Activated naive CD4-positive, alpha-beta T cell treated with anti-CD3 and anti-CD28 coated beads for 36 hours (primary cell): ENCODE data around the gene FGGY. TPM values are rescaled to one million over a fixed set of nuclear protein-coding genes. Genes with fewer than 3 reads are reported as not detected.

ENCODE experiments used
- CTCF ChIA-PET: fragments of 350-600 bp; sonication (Branson Sonifier 250); formaldehyde crosslinking; loops from one replicate; lab custom pipeline; 2021; ENCODE audit warnings: antibody characterized with exemption; lab: Charles Lee
- DNase-seq: peaks from one replicate; pipeline ENCODE4 v3.0.0-alpha.2; 2020
- H3K27ac Mint-ChIP-seq: one replicate; pipeline ENCODE4 v1.8.0; 2021; ENCODE audit warnings: mild to moderate bottlenecking, mixed read lengths
- H3K27me3 Mint-ChIP-seq: one replicate; pipeline ENCODE4 v1.8.0; 2021; ENCODE audit warnings: low read depth, mixed read lengths
- H3K36me3 Mint-ChIP-seq: one replicate; pipeline ENCODE4 v1.8.0; 2021; ENCODE audit warnings: low read depth, mixed read lengths
- H3K4me1 Mint-ChIP-seq: one replicate; pipeline ENCODE4 v1.8.0; 2021; ENCODE audit warnings: low read depth, mixed read lengths
- H3K4me3 Mint-ChIP-seq: one replicate; pipeline ENCODE4 v1.8.0; 2021; ENCODE audit warnings: mild to moderate bottlenecking, moderate library complexity, mixed read lengths
- H3K9me3 Mint-ChIP-seq: one replicate; pipeline ENCODE4 v1.8.0; 2021; ENCODE audit warnings: mixed read lengths
- intact Hi-C: fragments of 100-400 bp; cut with micrococcal nuclease; formaldehyde crosslinking; loops from one replicate; pipeline ENCODE4 v1.15.1; 2023
- total RNA-seq, 2 experiments: library from RNA; stranded (reverse); gene quantifications; one replicate each; pipeline ENCODE4 v1.2.3, GENCODE V29; 2021

FGGY gene
- total RNA-seq, 2 experiments from 2014 or later = 9.8 to 10.9 TPM

DNA sequence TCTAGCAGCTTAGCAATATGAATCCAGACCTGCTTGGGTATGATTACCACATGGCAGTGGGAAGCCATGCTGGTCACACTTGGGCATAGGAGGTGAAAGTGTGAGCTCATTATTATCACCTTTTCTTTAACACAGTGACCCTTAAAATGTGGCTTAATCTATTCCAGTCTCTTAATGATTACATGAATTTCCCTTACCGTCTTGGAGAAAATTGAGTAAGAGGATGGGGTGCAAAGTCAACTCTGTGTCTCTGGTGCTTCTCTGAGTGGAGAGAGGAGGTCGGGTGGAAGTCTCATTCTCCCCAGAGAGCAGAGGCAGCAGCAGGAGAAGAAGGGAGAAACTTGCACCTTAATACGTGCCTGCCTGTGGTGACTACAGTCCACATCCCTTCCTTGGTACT lies 91.3 kb downstream of the FGGY start:
- H3K36me3 Mint-ChIP-seq = no peaks in the 10 kb centered on the region
- CTCF ChIA-PET = no interaction called here
- H3K27ac Mint-ChIP-seq = no peak overlapping the region
- no peaks in the 10 kb centered on the region for H3K9me3 Mint-ChIP-seq
- peaks cover 10% of the 10 kb centered on the region for H3K4me1 Mint-ChIP-seq
- no peaks in the 10 kb centered on the region for H3K27me3 Mint-ChIP-seq
- DNase-seq = no peak
- H3K4me3 Mint-ChIP-seq = no peak overlapping the region
- intact Hi-C loops = no loop called here

DNA sequence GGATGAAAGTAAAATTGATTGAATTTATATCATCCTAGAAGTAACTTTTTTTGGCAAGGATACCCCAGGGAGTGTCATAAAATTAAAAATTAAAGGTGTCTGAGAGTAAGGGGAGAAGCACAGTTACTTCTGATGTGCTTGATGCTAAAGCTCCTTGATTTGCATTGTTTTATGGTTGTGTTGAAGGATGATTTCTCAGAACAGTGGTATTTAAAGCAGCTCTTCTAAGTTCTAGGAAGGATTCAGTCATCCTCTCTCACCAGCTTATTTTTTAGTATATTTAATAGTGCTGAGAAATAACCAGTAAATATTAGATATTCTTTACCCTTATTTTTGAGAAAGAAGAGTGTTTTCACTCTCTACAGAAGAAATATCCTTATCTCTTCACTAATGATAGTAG lies 93.0 kb downstream of the FGGY start:
- intact Hi-C loops = no loop called here

DNA sequence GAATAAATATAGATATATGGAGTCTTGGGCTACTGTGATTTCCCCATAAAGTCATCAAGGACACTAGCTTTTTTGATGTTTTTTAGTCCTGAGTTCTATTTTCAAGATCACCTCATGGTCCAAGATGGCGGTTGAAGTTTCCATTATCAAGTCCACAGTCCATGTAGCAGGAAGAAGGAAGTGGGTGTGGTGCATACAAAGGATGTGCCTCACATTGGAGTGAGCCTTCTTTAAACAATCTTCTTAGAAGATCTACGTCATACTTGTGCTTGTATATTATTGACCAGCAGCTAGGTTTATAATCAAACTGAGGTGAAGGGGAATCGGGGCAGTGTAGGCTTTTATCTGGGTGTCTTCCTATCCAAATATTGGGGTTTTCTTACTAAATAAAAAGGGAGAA lies 93.4 kb downstream of the FGGY start:
- H3K4me3 Mint-ChIP-seq = no peak overlapping the region
- CTCF ChIA-PET = no interaction called here
- no peak for DNase-seq
- H3K27me3 Mint-ChIP-seq = no peaks in the 10 kb centered on the region
- no peaks in the 10 kb centered on the region for H3K9me3 Mint-ChIP-seq
- H3K36me3 Mint-ChIP-seq = no peaks in the 10 kb centered on the region
- H3K27ac Mint-ChIP-seq = no peak overlapping the region
- intact Hi-C loops = no loop called here
- peaks cover 10% of the 10 kb centered on the region for H3K4me1 Mint-ChIP-seq

More for the DNA sequence above, 93.0 kb downstream of the FGGY start:
- H3K27ac Mint-ChIP-seq = no peak overlapping the region
- CTCF ChIA-PET = no interaction called here
- no peaks in the 10 kb centered on the region for H3K27me3 Mint-ChIP-seq
- no peak overlapping the region for H3K4me3 Mint-ChIP-seq
- no peaks in the 10 kb centered on the region for H3K36me3 Mint-ChIP-seq
- peaks cover 10% of the 10 kb centered on the region for H3K4me1 Mint-ChIP-seq
- H3K9me3 Mint-ChIP-seq = no peaks in the 10 kb centered on the region
- no peak for DNase-seq

DNA sequence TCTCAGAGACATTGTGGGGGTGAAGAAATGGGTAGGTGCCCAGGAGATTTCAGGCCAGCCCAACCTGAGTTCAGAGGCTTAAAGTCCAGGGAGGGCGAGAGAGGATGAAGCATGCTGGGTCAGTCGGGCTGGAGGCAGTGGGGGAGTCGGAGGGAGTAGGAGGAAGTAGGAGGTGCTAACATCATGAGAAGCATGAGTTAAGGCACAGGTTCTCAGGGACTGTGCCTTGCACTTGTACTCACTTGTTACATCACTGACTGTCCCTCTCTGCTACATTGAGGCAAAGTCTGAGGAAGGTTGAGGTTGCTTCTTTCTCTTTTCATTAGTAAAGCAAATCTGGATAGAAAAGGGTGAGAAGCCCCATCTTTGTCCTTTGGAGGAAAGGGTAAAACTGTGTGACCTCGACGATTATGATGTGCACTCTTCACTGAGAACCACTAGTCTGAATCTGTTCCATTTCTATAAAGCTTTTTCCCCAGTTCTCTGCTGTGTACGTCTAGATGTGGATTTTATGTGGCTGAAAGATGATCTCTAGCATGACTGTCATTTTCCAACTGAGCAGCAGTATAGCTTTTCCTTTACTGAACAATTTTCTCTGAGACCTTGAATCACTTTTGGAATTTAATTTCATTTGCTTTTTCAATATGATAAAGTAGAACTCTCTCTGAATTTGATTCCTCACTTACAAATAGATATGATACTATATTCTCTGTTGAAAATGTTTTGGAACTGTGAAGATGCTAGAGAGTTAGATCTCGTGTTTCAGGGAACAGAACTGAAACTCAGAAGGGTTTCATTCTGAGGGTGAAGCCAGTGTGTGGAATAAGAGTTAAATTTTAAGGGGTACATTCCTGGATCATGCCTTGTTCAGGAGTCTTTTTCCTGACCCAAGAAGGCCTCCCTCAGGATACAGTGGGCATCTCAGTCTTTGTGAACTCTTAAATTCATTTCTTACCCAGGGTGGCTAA lies 94.6 kb downstream of the FGGY start:
- peaks cover 10% of the 10 kb centered on the region for H3K4me1 Mint-ChIP-seq
- no peak for DNase-seq
- H3K27ac Mint-ChIP-seq = no peak overlapping the region
- H3K36me3 Mint-ChIP-seq = no peaks in the 10 kb centered on the region
- no peaks in the 10 kb centered on the region for H3K9me3 Mint-ChIP-seq
- H3K27me3 Mint-ChIP-seq = no peaks in the 10 kb centered on the region
- CTCF ChIA-PET = no interaction called here
- intact Hi-C loops = no loop called here
- no peak overlapping the region for H3K4me3 Mint-ChIP-seq

DNA sequence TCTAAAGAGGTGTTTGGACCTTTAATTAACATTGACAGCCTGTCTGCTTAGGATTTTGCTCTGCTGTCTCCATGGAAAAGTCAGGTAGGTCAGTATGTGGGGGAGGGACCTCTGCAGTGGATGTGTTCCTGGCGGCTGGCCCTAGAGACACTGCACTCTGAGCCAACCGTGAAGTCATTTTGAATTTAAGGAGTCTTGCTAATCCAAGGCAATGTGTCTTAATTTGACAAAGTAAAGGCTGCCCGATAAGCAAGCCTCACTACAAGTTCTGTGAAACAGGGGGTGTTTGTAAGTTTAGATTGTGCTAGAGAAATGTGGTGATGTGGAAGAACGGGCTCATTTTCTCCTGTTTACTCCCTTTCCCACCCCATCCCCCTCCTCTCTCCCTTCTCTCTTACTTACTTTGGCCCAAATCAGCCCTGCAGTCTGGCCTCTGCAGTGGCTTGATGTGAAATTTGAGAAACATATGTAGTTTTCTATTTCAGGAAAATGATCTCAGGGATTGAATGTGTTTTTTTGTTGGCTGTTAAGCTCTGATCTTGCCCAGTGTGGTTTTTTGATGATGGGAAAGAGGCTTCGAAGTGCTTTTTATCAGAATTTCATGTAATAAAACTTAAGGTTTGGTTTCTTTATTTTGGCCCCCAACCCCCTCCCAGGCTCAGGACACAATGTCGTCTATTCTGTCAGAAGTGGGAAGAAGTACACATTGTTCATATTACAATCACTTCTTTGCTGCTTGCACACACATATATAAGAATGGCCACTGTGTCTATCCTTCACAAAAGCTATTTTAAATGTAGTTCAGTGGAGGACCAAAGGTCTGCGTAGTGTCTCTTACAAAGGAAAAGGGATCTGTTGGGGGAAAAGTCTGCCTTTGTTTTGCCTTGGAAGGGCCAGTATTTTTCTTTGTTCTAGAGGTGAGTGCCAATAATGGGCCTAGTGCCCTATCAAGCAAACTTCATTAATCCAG lies 96.6 kb downstream of the FGGY start:
- CTCF ChIA-PET = interaction anchor here (0.6 kb wide), 1 partner anchor 397 kb away, joined by 3 read pairs; no protein-coding TSS in a partner anchor
- no peak overlapping the region for H3K27ac Mint-ChIP-seq
- intact Hi-C loops = no loop called here
- no peaks in the 10 kb centered on the region for H3K36me3 Mint-ChIP-seq
- no peaks in the 10 kb centered on the region for H3K9me3 Mint-ChIP-seq
- peaks cover 10% of the 10 kb centered on the region for H3K4me1 Mint-ChIP-seq
- no peaks in the 10 kb centered on the region for H3K27me3 Mint-ChIP-seq
- no peak for DNase-seq
- H3K4me3 Mint-ChIP-seq = no peak overlapping the region

DNA sequence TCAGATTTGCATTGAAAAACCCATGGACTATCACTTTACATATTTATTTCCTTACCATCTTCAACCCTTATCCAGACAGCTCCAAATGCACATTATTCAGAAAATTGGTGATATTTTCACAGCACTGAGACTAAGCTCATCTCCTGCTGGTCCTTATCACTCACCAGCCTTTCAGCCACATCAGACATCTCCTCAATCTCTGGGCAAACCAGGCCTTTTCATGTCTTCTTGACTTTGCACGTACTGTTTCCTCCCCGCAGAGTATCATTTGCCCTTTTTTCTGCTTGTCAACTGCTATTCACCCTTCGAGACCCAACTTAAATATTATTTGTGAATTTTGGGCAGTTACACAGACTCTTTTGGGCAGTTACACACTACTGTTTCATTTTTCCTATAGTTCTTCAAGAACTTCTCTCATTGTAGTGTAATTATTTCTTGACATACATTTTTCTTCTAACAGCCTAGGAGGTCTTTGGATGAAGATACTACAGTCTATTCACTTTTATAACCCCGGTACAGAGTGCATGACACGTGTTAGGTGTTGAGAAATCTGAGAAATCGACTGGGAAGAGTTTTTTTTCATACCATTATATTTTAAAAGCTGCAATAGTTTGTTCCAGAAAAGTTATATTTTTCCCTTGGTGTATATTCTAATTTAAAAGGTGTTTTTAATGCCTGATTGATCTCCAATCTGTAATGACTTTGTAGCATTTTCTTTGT lies 98.0 kb downstream of the FGGY start:
- H3K36me3 Mint-ChIP-seq = no peaks in the 10 kb centered on the region
- H3K9me3 Mint-ChIP-seq = no peaks in the 10 kb centered on the region
- no peaks in the 10 kb centered on the region for H3K27me3 Mint-ChIP-seq
- CTCF ChIA-PET = no interaction called here
- intact Hi-C loops = no loop called here
- no peak for DNase-seq
- no peak overlapping the region for H3K4me3 Mint-ChIP-seq
- peaks cover 10% of the 10 kb centered on the region for H3K4me1 Mint-ChIP-seq
- H3K27ac Mint-ChIP-seq = no peak overlapping the region

DNA sequence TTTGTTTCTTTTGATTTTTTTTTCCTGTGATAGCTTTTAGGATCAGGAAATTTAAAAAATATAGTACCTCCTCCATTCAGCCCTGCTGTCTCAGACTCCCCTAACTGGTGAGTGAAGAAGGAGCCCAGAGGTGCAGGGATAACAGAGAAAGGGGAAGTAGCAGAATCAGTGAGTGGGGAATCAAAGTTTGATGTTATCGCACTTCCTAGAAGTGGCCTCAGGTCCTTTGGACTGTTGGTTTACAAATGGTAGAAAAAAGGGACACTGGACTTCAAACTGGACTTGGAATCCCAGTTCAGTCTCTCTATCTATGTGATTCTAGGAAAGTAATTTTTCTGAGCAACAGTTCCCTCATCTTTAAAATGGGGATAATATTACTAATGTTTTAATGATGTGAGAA lies 99.5 kb downstream of the FGGY start:
- Mint-ChIP-seq H3K4me3 (no peak overlapping the region), H3K36me3 (no peaks in the 10 kb centered on the region), H3K4me1 (peaks cover 5% of the 10 kb centered on the region), H3K9me3 (no peaks in the 10 kb centered on the region), H3K27me3 (no peaks in the 10 kb centered on the region), H3K27ac (no peak overlapping the region)
- intact Hi-C loops = no loop called here
- CTCF ChIA-PET = interaction anchor here (0.7 kb wide), 1 partner anchor 1449 kb away, joined by 3 read pairs; no protein-coding TSS in a partner anchor
- no peak for DNase-seq

DNA sequence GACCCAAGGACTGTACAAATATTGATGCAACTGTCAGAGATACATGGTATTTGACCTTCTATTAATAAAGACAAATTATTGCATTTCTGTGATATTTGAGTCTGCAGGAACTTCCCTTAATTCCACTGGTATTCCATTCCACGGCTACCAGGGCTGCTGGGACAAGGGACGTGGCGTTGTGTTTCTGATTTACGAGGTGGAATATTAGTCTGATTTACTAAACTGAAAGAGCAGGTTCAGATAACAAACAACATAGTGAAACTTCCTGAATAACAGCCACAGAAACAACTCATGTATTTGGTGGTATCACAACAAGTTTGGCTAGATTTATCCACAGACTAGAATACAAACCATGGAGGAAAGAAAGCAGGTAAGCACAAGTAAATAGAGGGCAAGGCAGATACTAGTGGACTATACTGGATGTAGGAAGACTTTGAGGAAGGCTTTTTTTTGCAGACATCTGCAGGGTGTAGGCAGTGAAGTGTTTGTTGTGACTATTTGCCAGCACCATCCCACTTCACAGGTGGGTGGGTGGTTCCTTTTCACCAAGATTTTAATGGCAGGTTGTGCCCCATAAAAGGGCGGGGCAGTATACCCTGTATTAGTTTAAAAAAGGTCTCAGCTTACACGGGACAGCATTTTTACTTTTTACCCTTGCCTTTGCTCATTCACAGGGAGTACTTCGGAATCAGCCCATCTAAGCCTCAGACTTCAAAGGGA lies 100.4 kb downstream of the FGGY start:
- DNase-seq = no peak
- Mint-ChIP-seq H3K9me3 (no peaks in the 10 kb centered on the region), H3K27ac (no peak overlapping the region), H3K27me3 (no peaks in the 10 kb centered on the region), H3K4me3 (no peak overlapping the region), H3K36me3 (no peaks in the 10 kb centered on the region), H3K4me1 (peaks cover 3% of the 10 kb centered on the region)
- CTCF ChIA-PET = no interaction called here
- intact Hi-C loops = no loop called here

DNA sequence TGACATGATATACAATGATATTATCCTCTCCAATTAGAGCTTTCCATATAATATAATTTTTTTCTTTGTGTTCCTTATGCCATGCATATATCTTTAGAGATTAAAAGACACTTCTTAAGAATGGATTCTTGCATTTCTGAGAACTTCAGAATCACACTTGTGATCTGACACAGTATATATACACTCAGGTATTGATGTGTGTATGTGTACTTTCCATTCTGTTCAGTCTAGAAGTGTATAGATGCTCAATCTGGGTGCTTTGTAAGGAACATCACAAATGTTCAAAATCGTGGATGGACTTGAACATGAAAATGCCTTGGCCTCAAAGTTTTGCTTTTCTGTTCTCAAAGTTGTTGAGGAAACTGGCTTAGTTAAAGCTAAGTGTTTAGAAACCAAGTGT lies 102.7 kb downstream of the FGGY start:
- CTCF ChIA-PET = interaction anchor here (0.7 kb wide), 1 partner anchor 394 kb away, joined by 3 read pairs; no protein-coding TSS in a partner anchor
- intact Hi-C loops = no loop called here
- Mint-ChIP-seq H3K9me3 (no peaks in the 10 kb centered on the region), H3K4me3 (no peak overlapping the region), H3K27ac (no peak overlapping the region), H3K4me1 (peaks cover 2% of the 10 kb centered on the region), H3K36me3 (no peaks in the 10 kb centered on the region), H3K27me3 (no peaks in the 10 kb centered on the region)
- DNase-seq = no peak

DNA sequence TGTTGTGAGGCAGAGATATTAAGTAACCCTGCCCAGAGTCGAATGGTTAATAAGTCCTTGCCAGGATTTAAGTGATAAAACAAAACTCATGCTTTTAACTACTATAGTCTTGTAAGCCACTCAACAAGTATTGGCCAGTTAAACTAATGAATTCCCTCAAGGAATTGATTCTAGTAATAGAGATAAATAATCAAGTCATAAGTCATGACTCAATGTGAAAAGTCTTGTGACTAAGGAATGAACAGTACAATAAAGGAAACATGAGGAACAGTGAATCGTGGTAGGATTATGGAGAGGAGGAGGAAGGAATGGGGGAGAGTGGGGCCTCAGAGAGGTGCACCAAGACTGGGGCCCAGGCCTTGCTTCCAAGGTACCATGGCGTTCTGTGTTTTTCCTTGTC lies 104.7 kb downstream of the FGGY start:
- intact Hi-C loops = no loop called here
- Mint-ChIP-seq H3K9me3 (no peaks in the 10 kb centered on the region), H3K4me3 (no peak overlapping the region), H3K4me1 (no peaks in the 10 kb centered on the region), H3K27me3 (no peaks in the 10 kb centered on the region), H3K36me3 (no peaks in the 10 kb centered on the region), H3K27ac (no peak overlapping the region)
- no peak for DNase-seq
- CTCF ChIA-PET = interaction anchor here (0.6 kb wide), 1 partner anchor 246 kb away, joined by 4 read pairs; no protein-coding TSS in a partner anchor

DNA sequence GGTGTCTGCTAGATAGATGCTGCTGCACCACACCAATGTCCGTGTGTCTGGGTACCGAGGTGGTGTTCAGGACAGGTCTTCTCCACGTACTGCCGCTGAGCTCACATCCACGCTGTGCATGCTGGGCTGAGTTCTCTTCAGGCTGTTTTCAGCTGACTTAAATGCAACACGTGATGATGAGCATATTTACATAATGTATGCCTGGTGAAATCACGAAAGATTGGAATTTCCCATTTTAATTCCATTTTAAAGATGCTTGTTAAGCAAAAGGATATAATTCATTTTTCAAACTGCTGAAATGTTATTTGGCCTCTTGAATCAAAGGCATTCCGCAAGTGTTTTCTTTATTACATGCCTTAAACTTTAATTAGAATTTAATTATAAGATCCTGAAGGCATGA lies 107.9 kb downstream of the FGGY start:
- intact Hi-C loops = no loop called here
- CTCF ChIA-PET = interaction anchor here (0.7 kb wide), 1 partner anchor 280 kb away, joined by 3 read pairs; no protein-coding TSS in a partner anchor
- Mint-ChIP-seq H3K4me3 (no peak overlapping the region), H3K9me3 (no peaks in the 10 kb centered on the region), H3K36me3 (no peaks in the 10 kb centered on the region), H3K27me3 (no peaks in the 10 kb centered on the region), H3K27ac (no peak overlapping the region), H3K4me1 (no peaks in the 10 kb centered on the region)
- no peak for DNase-seq
